ENCODE data around the gene NIN.

- TF ChIP-seq CTCF (IDR thresholded peaks at IDR 0.05) = no peak
- no peak for TF ChIP-seq EP300 (IDR thresholded peaks at IDR 0.05)
Measured at GRCh38 chr14:50725761-50726160, 105.2 kb downstream of the NIN start.
